GM21737 (cell line): ENCODE measurements around the gene RILPL1.
"Not testable (repeated sequence)": the region's sequence is repeated elsewhere in the genome, so short reads cannot be mapped to it uniquely, and the experiment has no call there.

Experiments used
- ATAC-seq: cut with Tn5 transposase; IDR thresholded peaks from one replicate; pipeline ENCODE4 v1.9.1; 2021; ENCODE audit warnings: mild to moderate bottlenecking, moderate library complexity; ENCODE audit not compliant: unreplicated experiment

RILPL1 gene

DNA sequence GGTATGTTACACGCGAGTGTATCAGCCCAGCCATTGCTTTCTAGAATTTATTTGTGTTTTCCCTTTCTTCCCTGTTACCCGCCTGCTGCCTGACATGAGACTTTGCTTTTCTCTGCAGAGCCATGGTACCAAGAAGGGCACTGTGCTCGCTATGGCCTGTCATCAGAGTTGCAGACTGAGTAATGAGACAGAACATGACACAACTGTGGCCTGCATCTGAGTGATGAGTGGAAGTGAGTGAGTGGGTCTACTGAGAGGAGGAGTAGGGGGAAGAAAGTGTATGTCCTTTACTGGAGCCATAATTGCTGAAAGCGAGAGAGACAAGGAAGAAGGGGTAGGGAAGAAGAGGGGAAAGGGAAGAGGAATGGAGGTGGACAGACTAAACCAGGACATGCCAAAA is 2.9 kb downstream of the RILPL1 start:
- ATAC-seq: no peak

DNA sequence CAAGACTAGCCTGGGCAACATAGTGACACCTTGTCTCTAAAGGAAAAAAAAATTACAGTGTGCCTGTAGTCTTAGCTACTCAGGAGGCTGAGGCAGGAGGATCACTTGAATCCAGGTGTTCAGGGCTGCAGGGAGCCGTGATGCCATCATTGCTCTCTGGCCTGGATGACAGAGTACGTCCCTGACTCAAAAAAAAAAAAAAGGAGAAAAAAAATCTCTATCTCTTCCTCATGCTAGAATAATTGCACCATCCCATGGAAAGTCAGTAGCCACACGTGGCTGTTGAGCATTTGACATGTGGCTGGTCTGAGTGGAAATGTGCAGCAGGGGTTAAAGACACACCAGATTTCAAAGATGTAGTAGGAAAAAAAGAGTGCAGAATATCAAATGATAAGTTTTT is 3.8 kb downstream of the RILPL1 start:
- ATAC-seq: no peak

DNA sequence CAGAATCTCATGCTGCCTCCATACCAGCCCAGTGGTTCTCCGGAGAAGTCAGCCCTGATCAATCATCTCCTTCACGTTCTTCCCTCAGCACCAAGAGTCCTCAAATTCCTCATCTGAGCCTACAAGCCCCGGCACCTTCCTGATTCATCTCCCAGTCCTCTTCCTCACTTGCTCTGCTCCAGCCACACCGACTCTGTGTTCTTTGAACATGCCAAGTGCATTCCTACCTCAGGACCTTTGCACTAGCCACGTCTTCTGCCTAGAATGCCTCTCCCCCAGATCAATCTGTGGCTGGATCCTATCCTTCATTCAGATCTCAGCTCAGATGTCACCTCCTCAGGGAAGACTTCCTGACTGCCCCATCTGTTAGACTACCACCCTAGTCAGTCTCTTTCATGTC is 4.7 kb downstream of the RILPL1 start:
- no peak for ATAC-seq

DNA sequence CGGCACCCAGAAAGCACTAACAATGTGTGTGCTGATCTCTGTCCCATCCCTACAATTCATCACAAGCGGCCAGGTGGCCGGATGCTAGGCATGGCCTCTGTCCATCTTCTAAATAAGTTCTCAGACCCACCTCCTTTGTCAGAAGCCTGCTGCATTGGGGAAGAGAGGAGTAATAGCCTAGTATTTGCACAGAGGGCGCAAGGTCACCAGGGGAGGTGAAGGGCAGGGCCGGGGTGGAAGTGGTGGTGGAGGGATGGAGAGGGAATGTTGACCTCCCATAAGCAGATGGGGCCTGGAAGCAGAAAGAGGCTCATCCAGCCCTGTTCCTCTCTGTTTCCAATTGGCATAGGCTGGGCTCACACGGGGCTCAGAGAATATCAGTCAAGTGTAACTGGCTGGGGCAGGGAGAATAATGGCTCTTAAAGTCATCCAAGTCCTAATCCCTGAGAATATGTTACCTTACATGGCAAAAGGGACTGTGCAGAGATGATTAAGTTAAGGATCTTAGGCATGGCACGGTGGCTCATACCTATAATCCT is 6.9 kb downstream of the RILPL1 start:
- no peak for ATAC-seq

- ATAC-seq: no peak
Observed at GRCh38 chr12:123524378-123524777, 9.1 kb downstream of the RILPL1 start.

DNA sequence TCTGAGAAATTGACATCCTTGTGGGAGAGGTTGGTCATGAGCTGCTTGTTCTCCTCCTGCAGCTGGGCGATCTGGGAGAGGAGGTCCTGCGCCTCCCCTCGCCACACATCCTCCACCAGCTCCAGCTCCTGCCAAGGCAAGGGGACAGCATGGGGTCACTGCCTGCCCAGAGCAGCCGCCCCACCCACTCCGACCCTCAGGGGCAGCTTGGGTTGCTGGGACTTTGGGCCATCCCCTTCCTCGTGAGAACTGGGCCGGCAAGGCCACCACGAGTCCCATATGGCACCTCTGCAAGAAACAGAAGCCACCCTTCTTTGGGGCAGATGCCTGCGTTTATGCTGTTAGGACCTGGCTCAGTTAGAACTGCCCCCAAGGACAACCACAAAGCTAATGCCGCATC is 10.0 kb downstream of the RILPL1 start:
- no peak for ATAC-seq

GRCh38 chr12:123522164-123522563 is 11.4 kb downstream of the RILPL1 start:
- no peak for ATAC-seq

DNA sequence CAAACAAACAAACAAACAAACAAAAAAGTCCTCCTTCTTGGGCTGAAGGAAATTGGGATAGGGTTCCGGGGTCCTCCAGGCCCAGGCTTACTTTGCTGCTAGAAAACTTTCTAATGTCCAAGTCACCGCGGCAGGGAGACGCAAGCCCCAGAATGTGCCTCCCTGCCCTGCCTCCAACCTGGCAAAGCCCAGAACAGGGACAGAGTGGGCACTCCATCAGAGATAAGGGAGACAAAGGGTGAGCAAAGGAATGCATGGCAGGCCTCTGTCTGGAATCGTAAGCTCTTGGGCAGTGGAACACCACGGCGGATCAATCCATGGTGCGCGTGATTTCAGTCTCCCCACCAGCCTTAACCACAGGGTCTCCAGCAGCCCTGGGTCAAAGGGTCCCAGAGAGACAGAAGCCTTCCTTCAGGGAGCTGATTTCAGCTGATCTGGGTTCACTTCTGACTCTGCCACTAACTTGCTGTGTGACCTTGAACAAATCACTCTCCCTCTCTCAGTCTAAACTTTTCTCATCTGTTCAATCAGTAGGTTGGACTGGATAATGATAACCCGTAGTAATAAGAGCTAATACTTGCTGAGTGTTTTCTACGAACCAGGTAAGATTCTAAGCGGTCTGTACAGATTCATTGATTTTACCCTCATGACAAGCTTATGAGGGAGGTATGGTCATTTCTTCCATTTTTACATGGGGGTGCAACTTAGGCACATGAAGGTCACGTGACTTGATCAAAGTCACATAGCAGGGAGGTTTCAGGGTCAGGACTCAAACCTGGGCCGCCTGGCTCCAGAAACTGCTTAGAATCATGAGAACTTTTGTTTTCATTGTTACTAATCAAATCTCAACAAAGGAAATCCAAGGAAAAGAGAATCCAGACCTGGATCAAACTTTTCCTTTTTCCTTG is 12.7 kb downstream of the RILPL1 start:
- ATAC-seq: no peak

GRCh38 chr12:123519141-123520001 is 14.1 kb downstream of the RILPL1 start:
- ATAC-seq: no peak

GRCh38 chr12:123516216-123516780 is 17.2 kb downstream of the RILPL1 start:
- ATAC-seq: no peak

DNA sequence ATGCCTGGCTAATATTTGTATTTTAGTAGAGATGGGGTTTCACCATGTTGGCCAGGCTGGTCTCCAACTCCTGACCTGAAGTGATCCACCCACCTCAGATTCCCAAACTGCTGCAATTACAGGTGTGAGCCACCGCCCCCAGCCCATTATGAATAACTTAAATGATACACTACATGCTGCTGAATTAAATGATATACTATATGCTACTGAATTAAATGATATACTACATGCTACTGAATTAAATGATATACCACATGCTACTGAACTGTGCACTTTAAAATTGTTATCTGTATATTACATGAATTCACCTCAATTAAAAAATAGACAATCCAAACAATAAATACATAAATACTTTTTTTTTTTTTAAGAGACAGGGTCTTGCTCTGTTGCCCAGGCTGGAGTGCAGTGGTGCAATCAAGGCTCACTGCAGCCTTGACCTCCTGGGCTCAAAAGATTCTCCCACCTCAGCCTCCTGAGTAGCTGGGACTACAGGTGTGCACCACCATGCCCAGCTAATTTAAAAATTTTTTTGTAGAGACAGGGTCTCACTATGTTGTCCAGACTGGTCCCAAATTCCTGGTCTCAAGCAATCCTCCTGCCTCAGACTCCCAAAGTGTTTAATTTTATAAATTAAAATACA is 18.8 kb downstream of the RILPL1 start:
- ATAC-seq: not testable (repeated sequence)

DNA sequence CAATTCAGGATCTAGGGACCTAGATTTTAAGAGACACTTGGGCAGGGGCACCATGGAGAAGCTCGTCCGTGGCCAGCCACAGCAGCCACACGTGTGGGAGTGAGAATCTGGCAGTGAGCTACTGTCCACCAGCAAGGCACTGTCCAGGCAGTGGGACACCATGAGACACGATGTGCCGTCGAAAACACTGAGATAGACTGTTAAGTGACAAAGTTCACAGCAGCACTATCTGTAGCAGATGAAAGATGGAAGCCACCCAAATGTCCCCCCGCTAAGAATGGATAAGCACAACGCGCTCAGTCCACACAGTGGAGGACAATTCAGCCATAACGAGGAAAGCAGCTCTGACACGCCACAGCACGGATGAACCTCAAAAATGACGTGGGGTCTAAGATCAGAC is 19.7 kb downstream of the RILPL1 start:
- ATAC-seq: no peak

- ATAC-seq: no peak
Observed at GRCh38 chr12:123512838-123513665, 20.5 kb downstream of the RILPL1 start.

DNA sequence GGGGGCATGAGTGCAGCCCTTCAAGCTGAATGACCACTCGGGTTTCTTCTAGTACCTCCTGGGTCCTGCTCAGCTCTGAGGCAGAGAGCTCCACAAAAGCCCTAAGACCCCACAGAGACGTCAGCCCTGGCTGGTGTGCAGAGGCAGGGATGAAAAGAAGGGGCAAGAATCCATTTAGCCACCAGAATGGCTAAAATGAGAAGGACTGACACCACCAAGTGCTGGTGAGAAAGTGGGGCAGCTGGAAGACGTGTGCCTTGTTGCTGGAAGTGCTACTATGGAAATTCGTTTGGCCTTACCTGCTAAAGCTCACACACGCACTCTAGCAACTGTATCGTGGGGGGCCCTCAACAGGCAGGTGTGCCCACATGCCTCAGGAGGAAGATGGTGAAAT is 26.7 kb downstream of the RILPL1 start:
- ATAC-seq: no peak

DNA sequence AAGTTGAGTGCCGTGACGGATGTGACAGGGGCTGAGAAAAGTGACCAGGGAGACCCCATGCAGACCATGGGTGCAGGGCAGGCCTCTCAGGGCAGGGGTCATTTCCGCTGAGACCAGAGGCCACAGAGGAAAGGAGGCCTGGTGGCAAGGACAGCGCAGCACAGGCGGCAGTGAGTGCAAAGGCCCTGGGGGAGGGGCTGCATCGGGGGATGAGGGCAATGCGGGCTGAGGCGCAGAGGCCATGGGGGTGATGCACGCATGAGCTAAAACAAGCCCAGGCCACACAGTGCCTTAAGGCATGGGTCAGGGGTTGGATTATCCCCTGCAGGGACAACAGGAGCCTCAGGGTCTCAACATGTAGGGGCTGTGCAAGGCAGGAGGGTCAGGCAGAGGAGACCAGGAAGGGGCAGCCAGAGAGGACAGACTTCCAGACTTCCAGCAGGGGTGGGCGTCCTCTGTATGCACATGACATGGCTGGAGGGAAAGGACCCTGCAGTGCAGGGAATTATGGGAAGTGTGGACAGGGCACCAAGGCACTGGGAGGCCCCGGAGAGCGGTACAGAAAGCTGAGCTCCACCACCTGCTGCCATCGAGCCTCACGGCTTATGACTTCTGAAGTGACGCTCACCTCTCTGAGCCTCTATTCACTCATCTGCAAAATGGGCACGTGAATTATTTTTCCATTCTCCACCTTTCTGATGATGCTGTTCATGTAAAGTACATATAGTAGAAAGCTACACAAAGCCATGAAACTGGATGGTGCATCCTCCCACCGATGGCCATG is 27.3 kb downstream of the RILPL1 start:
- no peak for ATAC-seq

DNA sequence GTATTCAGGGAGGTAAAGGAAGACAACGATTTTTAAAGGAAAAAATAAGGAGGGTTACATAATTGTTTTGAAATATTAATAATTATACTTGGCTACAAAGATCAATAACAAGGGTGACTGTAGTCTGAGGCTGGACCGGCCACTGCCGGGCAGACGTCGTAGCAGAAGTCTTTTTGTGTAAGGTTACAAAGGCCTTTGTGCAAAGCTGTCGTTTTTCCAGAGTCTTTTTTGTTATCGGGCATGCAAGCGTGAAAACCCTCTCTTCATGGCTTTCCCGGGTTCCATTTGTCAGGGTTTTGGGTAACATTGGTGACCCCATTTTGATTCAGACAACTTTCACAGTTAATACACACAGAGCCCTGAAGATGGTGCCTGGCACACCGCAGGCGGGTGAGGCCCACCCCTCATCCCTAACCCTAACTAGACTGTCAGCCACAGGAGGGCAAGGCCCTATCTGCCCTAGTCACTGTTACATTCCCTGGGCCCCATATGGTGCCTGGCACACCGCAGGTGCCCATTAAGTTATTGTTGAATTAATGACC is 31.3 kb downstream of the RILPL1 start:
- no peak for ATAC-seq

DNA sequence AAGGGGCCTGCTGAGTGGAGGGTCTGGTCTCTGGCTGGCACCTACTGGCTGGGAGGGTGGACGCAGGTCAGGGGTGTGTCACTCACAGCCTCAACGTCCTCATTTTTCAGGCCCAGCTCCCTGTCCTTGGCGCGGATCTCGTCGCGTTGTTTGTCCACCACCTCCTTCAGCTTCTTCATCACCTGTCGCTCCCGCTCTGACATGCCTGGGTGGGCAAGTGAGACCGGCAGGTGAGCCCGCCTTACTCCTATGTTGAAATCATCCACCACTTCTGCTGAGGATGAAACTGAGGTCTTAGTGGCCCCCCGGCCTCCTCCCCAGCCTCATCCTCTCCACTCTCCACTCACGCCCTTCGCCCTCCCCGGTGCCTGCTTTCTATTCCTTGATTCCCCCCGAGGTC is 34.2 kb downstream of the RILPL1 start:
- no peak for ATAC-seq

DNA sequence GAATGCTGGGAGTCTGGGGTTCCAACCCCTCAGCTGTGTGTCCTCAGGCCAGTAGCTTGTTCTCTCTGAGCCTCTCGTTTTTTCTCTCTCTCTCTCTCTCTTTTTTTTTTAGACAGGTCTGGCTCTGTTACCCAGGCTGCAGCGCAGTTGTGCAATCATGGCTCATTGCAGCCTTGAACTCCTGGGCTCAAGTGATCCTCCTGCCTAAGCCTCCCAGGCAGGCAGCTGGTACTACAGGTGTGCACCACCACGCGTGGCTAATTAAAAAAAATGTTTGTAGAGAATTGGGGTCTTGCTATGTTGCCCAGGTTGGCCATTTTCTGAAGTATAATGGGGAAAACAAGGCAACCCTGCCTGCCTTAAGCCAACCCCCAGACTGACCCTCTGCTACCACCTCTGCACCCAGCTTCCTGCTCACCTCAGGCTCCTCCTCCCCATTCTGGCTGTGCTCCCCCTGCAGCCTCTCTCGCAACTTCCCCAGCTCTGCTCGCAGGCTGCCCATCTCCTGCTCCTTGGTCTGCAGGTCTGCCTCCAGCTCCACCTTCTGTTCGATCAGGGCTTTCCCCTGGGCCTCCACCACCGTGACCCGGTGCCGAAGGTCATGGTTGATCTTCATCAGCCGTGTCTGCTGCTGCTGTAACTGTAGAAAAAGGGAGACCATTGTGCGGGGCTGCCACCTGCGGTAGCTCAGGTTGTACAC is 35.2 kb downstream of the RILPL1 start:
- no peak for ATAC-seq
